ENCODE results near the gene TBC1D3I.
"Not testable (repeated sequence)": the region's sequence is repeated elsewhere in the genome, so short reads cannot be mapped to it uniquely, and the experiment has no call there.

Gene TBC1D3I

GRCh38 chr17:36206486-36206821, 57.9 kb downstream of the TBC1D3I start:
- not testable (repeated sequence) for DNase-seq (ENCODE audit: low read depth in 2 of 2)

GRCh38 chr17:36205637-36206485, 58.5 kb downstream of the TBC1D3I start:
- DNase-seq (ENCODE audit: low read depth in 2 of 2): no peak

- no peak for DNase-seq (ENCODE audit: low read depth in 2 of 2)
These were observed 59.5 kb downstream of the TBC1D3I start for GRCh38 chr17:36204724-36205500.

Data from stimulated activated CD4-positive, alpha-beta T cell treated with anti-CD3 and anti-CD28 coated beads, Interleukin-15, amount 100 ng/mL, for 48 hours (primary cell).